K562 (cell line): ENCODE data around the gene NKD1. TPM values are rescaled to one million over a fixed set of nuclear protein-coding genes. Genes with fewer than 3 reads are reported as not detected.

ENCODE experiments used
- ATAC-seq: fragments of 200-7000 bp; cut with Tn5 transposase; 3 replicates; pipeline ENCODE4 v1.9.1; 2020; ENCODE audit warnings: moderate library complexity
- BruUV-seq: library from RNA; stranded (reverse); fragments of 400-500 nt; replicated peaks from 2 replicates; lab custom pipeline; 2021; lab: Mats Ljungman, UMichigan
- CTCF ChIA-PET: fragments of 300-600 bp; formaldehyde crosslinking; extraction: SDS; loops from one replicate; lab custom pipeline; 2021; ENCODE audit warnings: low intra/inter-chr PET ratio; lab: Yijun Ruan, JAX
- POLR2A ChIA-PET: fragments of 300-600, 350-650 bp; sonication (Branson Sonifier 250); formaldehyde crosslinking; extraction: SDS; loops from one replicate; lab custom pipeline; 2021; ENCODE audit warnings: antibody characterized with exemption, inconsistent platforms; lab: Yijun Ruan, JAX
- DNase-seq, 4 experiments: peaks; one replicate each; pipeline versions ENCODE4 v3.0.0 to v3.0.0-alpha.2; 2011 to 2018; ENCODE audit warnings: low spot score in 3 of 4, mixed read lengths in 3 of 4; ENCODE audit errors: extremely low read depth in 1 of 4
- FAIRE-seq: peaks from 2 replicates; lab custom pipeline; 2011; peaks lifted over from hg19 to GRCh38; lab: Jason Lieb, UNC
- H2AFZ ChIP-seq: 2 replicates; pipeline ENCODE4 v1.6.0; 2011; ENCODE audit warnings: low read depth, low read length, control low read depth, inconsistent platforms
- H3K27ac ChIP-seq: fragments of 200-600 bp; 3 replicates; pipeline ENCODE4 v1.8.0; 2011; ENCODE audit warnings: low read depth, mild to moderate bottlenecking, control low read depth, inconsistent platforms, low read length, moderate library complexity, mixed read lengths; ENCODE audit errors: extremely low read depth
- H3K27me3 ChIP-seq, 2 experiments: fragments of 300-600 bp in 1 of 2; 2 replicates in 1 of 2; 3 replicates in 1 of 2; pipeline versions ENCODE4 v1.6.0 to v1.8.0; 2011; ENCODE audit warnings: inconsistent platforms in 2 of 2, low read length in 2 of 2, mild to moderate bottlenecking in 1 of 2, mixed read lengths in 1 of 2, moderate library complexity in 1 of 2; ENCODE audit not compliant: control insufficient read depth in 2 of 2, insufficient read depth in 2 of 2
- H3K36me3 ChIP-seq: fragments of 300-600 bp; 3 replicates; pipeline ENCODE4 v1.8.0; 2011; ENCODE audit warnings: mild to moderate bottlenecking, low read length, inconsistent platforms; ENCODE audit not compliant: control insufficient read depth, insufficient read depth
- H3K4me1 ChIP-seq, 2 experiments: fragments of 200-600 bp in 1 of 2; replicated peaks in 1 of 2; 2 replicates in 1 of 2; 3 replicates in 1 of 2; pipeline versions ENCODE4 v1.5.1 to v1.8.0; 2011; ENCODE audit warnings: inconsistent platforms in 2 of 2, low read length in 2 of 2, mild to moderate bottlenecking in 1 of 2, mixed read lengths in 1 of 2, moderate library complexity in 1 of 2; ENCODE audit not compliant: control insufficient read depth in 2 of 2, insufficient read depth in 2 of 2
- H3K4me2 ChIP-seq: 2 replicates; pipeline ENCODE4 v1.6.1; 2011; ENCODE audit warnings: low read length, control low read depth, inconsistent platforms, mixed read lengths; ENCODE audit not compliant: insufficient read depth
- H3K4me3 ChIP-seq: fragments of 200-600 bp; sonication (generic), shearing (Covaris generic); 2 replicates; pipeline ENCODE4 v1.5.1; 2016; ENCODE audit warnings: control low read depth, inconsistent platforms
- H3K79me2 ChIP-seq: fragments of 200-600 bp; 3 replicates; pipeline ENCODE4 v1.8.0; 2011; ENCODE audit warnings: low read length, inconsistent platforms; ENCODE audit not compliant: control insufficient read depth, insufficient read depth
- H3K9ac ChIP-seq, 2 experiments: 2 replicates each; pipeline versions ENCODE4 v1.6.0 to v1.6.1; 2011; ENCODE audit warnings: low read depth in 2 of 2, low read length in 2 of 2, control low read depth in 1 of 2, inconsistent platforms in 1 of 2, mild to moderate bottlenecking in 1 of 2, mixed read lengths in 1 of 2; ENCODE audit not compliant: insufficient read depth in 1 of 2
- H3K9me1 ChIP-seq: one replicate; pipeline ENCODE4 v1.6.0; 2011; ENCODE audit warnings: inconsistent platforms, mild to moderate bottlenecking, low read length, moderate library complexity; ENCODE audit not compliant: control insufficient read depth, insufficient read depth
- H3K9me3 ChIP-seq: replicated peaks from 2 replicates; pipeline ENCODE4 v1.5.1; 2011; ENCODE audit warnings: low read depth, low read length, inconsistent platforms; ENCODE audit not compliant: control insufficient read depth, insufficient read depth
- H4K20me1 ChIP-seq: replicated peaks from 2 replicates; pipeline ENCODE4 v1.6.1; 2011; ENCODE audit warnings: low read length, inconsistent platforms, mixed read lengths; ENCODE audit not compliant: control insufficient read depth, insufficient read depth
- DACH1 ChIP-seq: fragments of 450-650 bp; IDR thresholded peaks from 2 replicates; pipeline ENCODE4 v1.6.1; 2018; ENCODE audit not compliant: partially characterized antibody
- HIVEP1 ChIP-seq: fragments of 250-450 bp; sonication (Bioruptor Pico); IDR thresholded peaks from 2 replicates; pipeline ENCODE4 v1.4.0; 2020; ENCODE audit warnings: mild to moderate bottlenecking
- KDM5B ChIP-seq: fragments of 200-600 bp; sonication (generic); IDR thresholded peaks from 2 replicates; pipeline ENCODE4 v1.6.1; 2012; ENCODE audit warnings: low read depth, mild to moderate bottlenecking, moderate library complexity, low read length, control low read depth, inconsistent platforms; ENCODE audit not compliant: insufficient replicate concordance
- PKNOX1 ChIP-seq: fragments of 450-650 bp; IDR thresholded peaks from 2 replicates; pipeline ENCODE4 v1.6.1; 2016
- U2AF2 ChIP-seq: fragments of 200-400 bp; formaldehyde crosslinking; optimal IDR thresholded peaks from 2 replicates; pipeline ENCODE3; 2017; ENCODE audit warnings: low read depth, mild to moderate bottlenecking, low read length
- ZC3H11A ChIP-seq: IDR thresholded peaks from 2 replicates; pipeline ENCODE4 v1.6.1; 2012; ENCODE audit warnings: low read depth, low read length, improper control_type of control experiment
- ZNF561 ChIP-seq: fragments of 450-650 bp; formaldehyde crosslinking; conservative IDR thresholded peaks from 2 replicates; pipeline ENCODE4 v1.4.0; 2020; ENCODE audit warnings: mild to moderate bottlenecking, moderate library complexity
- WGBS: fragments of 100-300 bp; shearing (Covaris generic); methylation state at CpG from one replicate; pipeline ENCODE4 v1.1.6; 2016; ENCODE audit warnings: low coverage, mixed read lengths; ENCODE audit not compliant: insufficient coverage; ENCODE audit errors: missing lambda C conversion rate; 5-methylcytosine and 5-hydroxymethylcytosine counted together
- in situ Hi-C: fragments of 300-500 bp; cut with MboI; formaldehyde crosslinking; loops from 4 replicates; pipeline ENCODE4 v1.15.0; 2018; ENCODE audit warnings: inconsistent platforms, mixed read lengths
- intact Hi-C: fragments of 100-400 bp; cut with micrococcal nuclease; formaldehyde crosslinking; loops from 2 replicates; pipeline ENCODE4 v1.14.2; 2022
- polyA plus RNA-seq, 8 experiments: library from polyadenylated mRNA; depleted of rRNA in 4 of 8; stranded (reverse) in 5 of 8; unstranded in 3 of 8; fragments of >200 nt; fragmentation: Nextera tagmentation in 2 of 8; fragmentation: Illumina TruSeq in 1 of 8; extraction: Ambion mirVana in 2 of 8; extraction: Trizol in 1 of 8; gene quantifications; 2 replicates each; pipeline versions ENCODE4 v1.2.1 to v1.2.3, GENCODE V29; 2011 to 2014; ENCODE audit warnings: inconsistent platforms in 1 of 8, missing spikeins in 1 of 8
- total RNA-seq, 7 experiments: library from RNA; depleted of rRNA in 6 of 7; stranded (reverse); fragments of >200 nt in 6 of 7; fragmentation: Illumina TruSeq in 2 of 7; extraction: Trizol in 2 of 7; gene quantifications; 2 replicates each; pipeline versions ENCODE4 v1.2.1 to v1.2.3, GENCODE V29; 2011 to 2021; ENCODE audit warnings: low replicate concordance in 1 of 7

The NKD1 gene
- total and polyA plus RNA-seq, 9 of the 15 experiments (the other 6 are each of a cell fraction or from before 2014, with no cell fraction given) = under 0.01 to 0.24 (median 0.04) TPM; not detected in 2

GRCh38 chr16:50534091-50534490 is 14.1 kb upstream of the NKD1 start:
- H3K4me1 ChIP-seq = no peaks in the 10 kb centered on the region; a peak in 1 of 5 replicates

More at GRCh38 chr16:50534091-50534490, 14.1 kb upstream of the NKD1 start:
- ChIA-PET POLR2A (interaction anchor here (0.6 kb wide), 1 partner anchor 132 kb away, joined by 3 read pairs; no protein-coding TSS in a partner anchor), CTCF (no interaction called here)
- DNase-seq (no peak), FAIRE-seq (no peak), ATAC-seq (no peak)
- BruUV-seq = no TSS peak
- no peak overlapping the region for H2AFZ ChIP-seq
- H3K9me3 ChIP-seq = no peaks in the 10 kb centered on the region
- no peaks in the 10 kb centered on the region for H3K9me1 ChIP-seq
- no peaks in the 10 kb centered on the region for H3K36me3 ChIP-seq
- intact Hi-C loops = no loop called here
- in situ Hi-C loops = no loop called here
- no peak overlapping the region for H3K9ac ChIP-seq
- no peaks in the 10 kb centered on the region for H4K20me1 ChIP-seq
- WGBS = 2% methylated on average over 4 of the region's 4 CpGs
- H3K4me2 ChIP-seq = no peak overlapping the region
- H3K4me3 ChIP-seq = no peak overlapping the region
- H3K79me2 ChIP-seq = no peaks in the 10 kb centered on the region
- H3K27me3 ChIP-seq = peaks cover 2 to 9% of the 10 kb centered on the region in 2 experiments; a peak in 2 of 5 replicates
- H3K27ac ChIP-seq = no peak overlapping the region
- TF ChIP-seq ZNF561 = no peak
- no peak for TF ChIP-seq ZC3H11A
- TF ChIP-seq HIVEP1 (CRISPR knock-in tag) = no peak
- TF ChIP-seq KDM5B = no peak
- TF ChIP-seq DACH1 = no peak
- no peak for TF ChIP-seq PKNOX1
- no peak for TF ChIP-seq U2AF2
